Lower leg skin (tissue), 4 donors: ENCODE data around the gene CORO1C. TPM values are rescaled to one million over a fixed set of nuclear protein-coding genes. Genes with fewer than 3 reads are reported as not detected.
A peak's percentile ranks its signal among the peaks of the same experiment; 100 is the strongest.

Source experiments
- DNase-seq, 2 donors: peaks; one replicate each; pipeline ENCODE4 v3.0.0-alpha.2; 2019; ENCODE audit warnings: low spot score in 2 of 2
- H3K4me3 ChIP-seq: fragments of 200-600 bp; sonication (generic); 2 replicates; pipeline ENCODE4 v1.5.1; 2017; ENCODE audit warnings: mild to moderate bottlenecking, low read depth; ENCODE audit not compliant: poor library complexity, severe bottlenecking
- CTCF ChIP-seq, 3 donors: fragments of 450-650 bp; IDR thresholded peaks; one replicate each; pipeline ENCODE4 v1.5.1; 2016; ENCODE audit warnings: antibody characterized with exemption in 3 of 3, mild to moderate bottlenecking in 3 of 3, moderate library complexity in 2 of 3
- POLR2A ChIP-seq, 2 donors: fragments of 450-650 bp; IDR thresholded peaks; one replicate each; pipeline ENCODE4 v1.6.1; 2016 to 2017; ENCODE audit warnings: antibody characterized with exemption in 2 of 2, mild to moderate bottlenecking in 1 of 2, moderate library complexity in 1 of 2
- WGBS, 2 donors: methylation state at CpG; one replicate each; pipeline ENCODE4 v1.1.5; 2018; 5-methylcytosine and 5-hydroxymethylcytosine counted together
- intact Hi-C: fragments of 100-400 bp; cut with DNase I; formaldehyde crosslinking; loops from one replicate; pipeline ENCODE4 v1.15.0; 2023; ENCODE audit warnings: low total_unique reads
- total RNA-seq, 4 donors: library from RNA; depleted of rRNA; stranded (reverse); fragments of >200 nt; gene quantifications; one replicate each; pipeline ENCODE4 v1.1.0, GENCODE V29; 2016

Gene CORO1C
- total RNA-seq, 4 donors from 2014 or later: 86.5 to 193 (median 146) TPM

DNA sequence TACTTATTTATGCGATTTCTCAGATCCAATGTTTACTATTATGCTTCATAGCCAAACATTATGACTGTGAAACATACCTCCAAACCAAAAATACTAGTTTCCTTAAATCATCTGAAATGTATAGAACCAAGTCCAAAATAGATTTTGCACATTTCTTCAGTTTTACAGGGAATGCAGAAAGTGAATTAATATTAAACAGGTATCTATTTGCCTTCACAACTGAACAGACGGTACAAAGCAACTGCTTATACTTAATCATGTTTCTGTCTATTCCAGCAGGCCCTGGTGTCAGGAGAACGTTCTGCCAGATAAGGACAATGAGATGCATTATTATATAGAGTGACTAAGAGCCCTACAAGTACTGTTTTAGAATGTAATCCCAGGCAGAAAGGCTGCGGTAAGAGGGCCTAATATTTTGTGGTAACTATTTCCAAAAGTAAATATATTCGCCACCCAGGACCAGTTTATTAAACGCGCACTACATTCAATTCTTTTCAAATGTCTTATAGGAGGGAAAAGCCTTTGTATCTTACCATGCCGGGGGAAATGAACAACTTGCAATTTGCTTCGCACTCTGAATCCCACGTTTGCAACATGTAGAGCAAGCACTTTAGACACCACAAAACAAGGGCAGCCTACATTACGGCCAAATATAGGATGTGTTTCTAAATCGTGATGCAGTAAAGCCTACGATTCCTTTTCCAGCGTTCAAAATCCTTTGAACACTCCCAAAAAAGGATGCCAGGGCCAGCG lies 1.5 kb downstream of the CORO1C start:
- intact Hi-C loops: no loop called here
- peak overlapping the region; percentile 97 for H3K4me3 ChIP-seq
- TF ChIP-seq CTCF (IDR thresholded peaks at IDR 0.05) (no peak), POLR2A (IDR thresholded peaks at IDR 0.05) (no peak)
- DNase-seq: no peak
- WGBS, 2 donors: 5% methylated on average over 15 of the region's 15 CpGs

DNA sequence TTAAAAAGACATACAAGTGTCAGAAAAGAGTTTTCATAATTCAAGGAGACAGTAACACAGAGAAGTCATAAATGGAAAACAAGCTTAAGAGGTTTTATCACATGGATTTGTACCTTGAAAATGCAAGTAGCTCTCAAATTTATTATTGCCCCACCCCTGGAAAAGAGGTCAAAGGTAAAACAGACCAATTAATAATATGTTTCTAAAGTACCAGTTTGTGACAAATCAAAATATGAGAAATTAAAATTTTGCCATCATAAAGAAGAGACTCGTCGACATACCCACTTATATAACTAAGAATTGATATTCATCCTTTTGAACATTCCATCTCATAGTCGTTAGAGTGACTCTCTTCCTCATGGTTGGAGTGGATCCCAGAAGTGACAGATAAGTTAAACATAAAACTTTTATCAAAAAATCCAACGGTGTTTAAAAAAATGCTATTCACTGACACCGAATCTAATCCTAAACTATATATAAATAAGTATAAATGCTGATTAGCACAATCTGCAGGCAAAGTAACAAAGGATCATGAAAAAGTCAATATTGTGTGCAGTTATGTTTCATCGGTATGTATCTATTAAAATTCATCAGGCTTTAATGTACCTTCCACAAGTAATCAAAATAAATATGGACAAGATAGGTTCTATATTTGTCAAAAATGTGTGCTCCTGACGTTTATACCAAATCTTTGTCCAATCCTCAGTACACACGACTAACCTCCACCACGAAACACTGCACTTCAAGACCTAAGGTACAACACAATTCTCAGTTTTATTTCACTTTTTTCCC lies 2.3 kb downstream of the CORO1C start:
- no peak for DNase-seq
- no peak overlapping the region for H3K4me3 ChIP-seq
- TF ChIP-seq CTCF (IDR thresholded peaks at IDR 0.05) (no peak), POLR2A (IDR thresholded peaks at IDR 0.05) (no peak)
- intact Hi-C loops: no loop called here
- 37 to 38% methylated on average over 9 of the region's 9 CpGs for WGBS, 2 donors

GRCh38 chr12:108727868-108728735 lies 3.2 kb downstream of the CORO1C start:
- WGBS, 2 donors: 73 to 76% methylated on average over 7 of the region's 7 CpGs

DNA sequence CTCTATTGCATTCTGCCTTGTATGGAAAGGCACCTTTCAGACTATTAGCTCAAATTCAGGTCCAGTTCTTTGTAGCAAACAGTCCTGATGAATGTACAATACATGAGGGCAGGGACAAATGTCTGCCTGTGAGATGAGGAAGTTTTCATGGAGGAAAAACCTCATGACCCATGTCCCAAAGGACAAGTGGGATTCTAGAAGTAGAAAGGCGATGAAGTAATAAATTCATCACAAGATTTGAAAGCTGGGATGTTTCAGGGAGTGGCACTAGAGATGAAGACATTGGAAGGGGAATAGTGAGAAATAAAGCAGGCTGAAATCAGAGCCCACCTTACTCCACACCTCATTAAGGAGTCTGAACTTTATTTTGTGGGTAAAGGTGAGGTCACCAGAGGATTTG lies 4.2 kb downstream of the CORO1C start:
- WGBS, 2 donors: 38 to 83% methylated on average over 1 of the region's 1 CpG
- DNase-seq: no peak
- intact Hi-C loops: no loop called here
- no peak for TF ChIP-seq CTCF (IDR thresholded peaks at IDR 0.05)
- TF ChIP-seq POLR2A (IDR thresholded peaks at IDR 0.05): no peak
- H3K4me3 ChIP-seq: no peak overlapping the region

More at GRCh38 chr12:108727868-108728735, 3.2 kb downstream of the CORO1C start:
- TF ChIP-seq CTCF (IDR thresholded peaks at IDR 0.05) (no peak), POLR2A (IDR thresholded peaks at IDR 0.05) (no peak)
- no peak overlapping the region for H3K4me3 ChIP-seq
- intact Hi-C loops: no loop called here
- no peak for DNase-seq

GRCh38 chr12:108724890-108725151 lies 6.5 kb downstream of the CORO1C start:
- TF ChIP-seq POLR2A (IDR thresholded peaks at IDR 0.05) (no peak), CTCF (IDR thresholded peaks at IDR 0.05) (no peak)
- no peak overlapping the region for H3K4me3 ChIP-seq
- DNase-seq: no peak
- intact Hi-C loops: no loop called here
